Measurements from ENCODE around the gene PYM1. TPM values are rescaled to one million over a fixed set of nuclear protein-coding genes. Genes with fewer than 3 reads are reported as not detected.
A peak's percentile ranks its signal among the peaks of the same experiment; 100 is the strongest.

Gene PYM1
- total RNA-seq (10 to 100 TPM; 17.8 to 31.5 TPM), polyA plus RNA-seq (ENCODE audit: insufficient read length in 2 of 2) (10 to 100 TPM; 33.2 to 36.7 TPM)
- long read RNA-seq, donor 1, transcript PYM1-202 (3 exons, 1,073 nt) = major isoform, 7 of 12 reads
- long read RNA-seq, donor 1, partial matches to known transcripts = 0 of 12 reads
- long read RNA-seq, donor 1, other reads (novel, unspliced or antisense) = 0 of 12 reads
- long read RNA-seq, donor 2, transcript PYM1-202 (3 exons, 1,073 nt) = major isoform, 7 of 9 reads
- long read RNA-seq, donor 2, partial matches to known transcripts = 0 of 9 reads
- long read RNA-seq, donor 2, other reads (novel, unspliced or antisense) = 0 of 9 reads
- long read RNA-seq, donor 3, partial matches to known transcripts = 0 of 5 reads
- long read RNA-seq, donor 3, other reads (novel, unspliced or antisense) = 0 of 5 reads
- long read RNA-seq, donor 4, transcript PYM1-202 (3 exons, 1,073 nt) = major isoform, 13 of 54 reads
- long read RNA-seq, donor 4, transcript PYM1-203 (3 exons, 1,226 nt) = minor isoform, 5 of 54 reads
- long read RNA-seq, donor 4, partial matches to known transcripts = 14 of 54 reads
- long read RNA-seq, donor 4, other reads (novel, unspliced or antisense) = 19 of 54 reads

DNA sequence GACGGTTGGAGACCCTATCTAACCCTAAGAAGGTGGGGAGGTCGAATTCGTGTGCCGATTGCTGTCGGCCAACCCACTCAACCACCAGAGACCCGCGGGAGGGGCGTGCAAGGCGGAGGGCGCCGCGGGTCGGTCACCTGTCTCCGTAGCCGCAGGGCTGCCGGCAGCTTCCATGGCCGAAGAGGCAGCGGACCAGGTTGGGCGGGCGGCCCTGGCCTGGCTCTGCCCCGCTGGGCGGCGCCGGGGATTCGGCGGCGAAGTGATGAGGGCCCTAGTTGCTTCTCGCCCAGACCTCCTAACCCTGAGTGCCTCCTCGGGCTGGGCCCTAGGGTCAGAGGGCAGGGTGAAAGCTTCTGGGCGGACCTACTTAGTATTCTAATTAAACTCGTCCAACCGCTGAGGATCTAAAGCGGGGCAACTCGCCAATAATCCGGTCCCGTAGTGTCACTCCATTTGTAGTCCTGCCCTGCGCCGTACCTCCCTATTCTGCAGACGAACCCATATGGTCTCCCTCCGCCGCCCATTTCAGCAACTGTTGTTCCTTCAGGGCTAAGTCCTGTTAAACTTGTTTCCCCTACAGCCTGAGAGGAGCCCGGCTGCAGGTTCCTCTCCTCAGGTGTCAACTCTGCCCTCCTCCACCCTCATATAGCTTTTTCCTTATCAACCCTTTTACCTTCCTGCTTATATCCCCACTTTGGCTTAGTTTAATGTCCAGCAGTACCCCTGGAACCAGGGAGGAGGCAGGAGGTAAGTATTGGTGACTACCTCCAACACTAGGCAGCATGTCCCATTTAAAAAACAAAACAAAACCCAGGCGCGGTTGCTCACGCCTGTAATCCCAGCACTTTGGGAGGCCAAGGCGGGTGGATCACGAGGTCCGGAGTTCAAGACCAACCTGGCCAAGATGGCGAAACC lies at the start of gene PYM1:
PYM1 (minus strand) TSS at position 307 of the 915 bp plus-strand sequence; CDS start at position 174, 133 bp downstream.
- Histone ChIP-seq H3K9me3 (ENCODE audit: control insufficient read depth, insufficient read depth, low read length) (no peaks in the 10 kb centered on the region), H3K4me3 (ENCODE audit: low read depth, low read length) (peak within 1 kb of the TSS; percentile 91), H3K36me3 (ENCODE audit: control insufficient read depth, insufficient read depth, low read length) (no peaks in the 10 kb centered on the region), H3K27me3 (ENCODE audit: control insufficient read depth, insufficient read depth, low read length) (peaks cover 2% of the 10 kb centered on the region), H3K27ac (ENCODE audit: low read depth, low read length) (peak within 1 kb of the TSS; percentile 95), H3K4me1 (ENCODE audit: control insufficient read depth, insufficient read depth, low read length) (peaks cover 28% of the 10 kb centered on the region)
- peak in 2 of 6 donors; percentile 47 to 71 for DNase-seq (ENCODE audit: low read depth in 4 of 6, low spot score in 6 of 6)
- 7% methylated on average over 48 of the region's 49 CpGs for whole genome bisulfite sequencing (ENCODE audit: insufficient coverage)

DNA sequence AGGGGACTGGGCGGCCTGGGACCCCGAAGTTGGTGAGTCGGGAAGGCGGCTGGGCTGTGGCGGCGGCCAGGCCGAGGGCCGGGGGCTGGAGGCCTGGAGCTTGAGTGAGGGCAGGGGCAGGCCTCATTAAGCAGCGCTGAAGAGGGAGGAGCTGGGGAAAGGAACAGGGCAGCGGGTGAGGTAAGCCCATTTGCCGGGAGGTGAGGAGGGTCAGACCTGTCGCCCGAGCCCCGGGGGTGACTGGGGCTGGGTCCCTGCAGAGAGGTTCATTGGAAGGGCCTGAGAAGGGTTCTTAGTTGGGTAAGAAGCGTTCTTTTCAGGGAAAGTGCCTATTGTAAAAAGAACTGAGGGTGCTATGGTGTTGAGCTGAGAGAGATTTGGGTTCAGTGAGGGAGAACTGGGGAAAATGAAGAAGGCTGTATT lies 46.6 kb upstream of the PYM1 start:
- Histone ChIP-seq H3K27ac (ENCODE audit: low read depth, low read length) (peak overlapping the region; percentile 90), H3K4me1 (ENCODE audit: control insufficient read depth, insufficient read depth, low read length) (peaks cover 3% of the 10 kb centered on the region), H3K36me3 (ENCODE audit: control insufficient read depth, insufficient read depth, low read length) (peaks cover 8% of the 10 kb centered on the region), H3K9me3 (ENCODE audit: control insufficient read depth, insufficient read depth, low read length) (no peaks in the 10 kb centered on the region), H3K27me3 (ENCODE audit: control insufficient read depth, insufficient read depth, low read length) (no peaks in the 10 kb centered on the region), H3K4me3 (ENCODE audit: low read depth, low read length) (peak overlapping the region; percentile 88)
- 0% methylated on average over 15 of the region's 15 CpGs for WGBS (ENCODE audit: insufficient coverage)
- no peak for DNase-seq (ENCODE audit: low read depth in 4 of 6, low spot score in 6 of 6)

DNA sequence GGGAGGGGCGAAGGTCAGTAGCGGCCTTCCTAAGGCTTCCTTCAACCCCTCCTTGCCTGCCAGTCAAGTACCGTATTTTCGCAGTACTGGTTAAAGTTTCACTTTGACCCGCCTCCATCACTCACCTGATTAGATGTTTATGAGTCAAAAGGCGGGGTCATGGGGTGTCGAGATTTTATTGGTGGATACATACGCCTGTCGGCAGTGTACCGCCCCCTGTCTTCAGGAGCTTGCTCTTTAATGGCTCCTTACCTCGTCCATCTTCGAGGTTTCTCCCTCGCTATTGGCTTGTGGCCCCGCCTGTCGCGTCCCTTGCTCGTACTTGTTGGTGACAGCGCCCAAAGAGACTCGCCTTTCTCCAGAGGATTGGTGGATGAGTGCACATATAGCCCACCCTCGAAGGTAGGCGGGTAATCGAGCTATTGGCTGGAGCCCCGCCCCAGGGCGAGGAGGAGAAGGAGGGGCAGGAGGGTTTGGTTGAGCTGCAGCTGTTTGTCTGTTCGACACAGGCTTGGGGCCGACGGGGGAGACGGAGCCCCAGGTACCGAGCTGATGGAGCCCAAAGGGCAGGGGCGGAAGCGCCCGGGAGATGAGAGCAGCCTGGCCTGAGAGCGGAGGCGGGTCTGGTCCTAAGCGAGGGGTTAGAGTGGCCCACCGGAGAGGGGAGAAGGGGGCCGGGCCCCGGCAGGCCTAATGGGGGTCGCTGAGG lies 46.1 kb upstream of the PYM1 start, which contains the start of gene RAB5B:
RAB5B (plus strand) TSS at position 480 of the 709 bp plus-strand sequence. CDS start 12,883 bp downstream, outside the sequence.
- peak; percentile 99 to 100 (median 100) for DNase-seq (ENCODE audit: low read depth in 4 of 6, low spot score in 6 of 6)
- H3K36me3 ChIP-seq (ENCODE audit: control insufficient read depth, insufficient read depth, low read length) = peaks cover 8% of the 10 kb centered on the region
- WGBS (ENCODE audit: insufficient coverage) = 0% methylated on average over 34 of the region's 39 CpGs
- peak within 1 kb of the TSS; percentile 88 for H3K4me3 ChIP-seq (ENCODE audit: low read depth, low read length)
- no peaks in the 10 kb centered on the region for H3K27me3 ChIP-seq (ENCODE audit: control insufficient read depth, insufficient read depth, low read length)
- H3K27ac ChIP-seq (ENCODE audit: low read depth, low read length) = peak within 1 kb of the TSS; percentile 94
- H3K4me1 ChIP-seq (ENCODE audit: control insufficient read depth, insufficient read depth, low read length) = peaks cover 3% of the 10 kb centered on the region
- H3K9me3 ChIP-seq (ENCODE audit: control insufficient read depth, insufficient read depth, low read length) = no peaks in the 10 kb centered on the region

DNA sequence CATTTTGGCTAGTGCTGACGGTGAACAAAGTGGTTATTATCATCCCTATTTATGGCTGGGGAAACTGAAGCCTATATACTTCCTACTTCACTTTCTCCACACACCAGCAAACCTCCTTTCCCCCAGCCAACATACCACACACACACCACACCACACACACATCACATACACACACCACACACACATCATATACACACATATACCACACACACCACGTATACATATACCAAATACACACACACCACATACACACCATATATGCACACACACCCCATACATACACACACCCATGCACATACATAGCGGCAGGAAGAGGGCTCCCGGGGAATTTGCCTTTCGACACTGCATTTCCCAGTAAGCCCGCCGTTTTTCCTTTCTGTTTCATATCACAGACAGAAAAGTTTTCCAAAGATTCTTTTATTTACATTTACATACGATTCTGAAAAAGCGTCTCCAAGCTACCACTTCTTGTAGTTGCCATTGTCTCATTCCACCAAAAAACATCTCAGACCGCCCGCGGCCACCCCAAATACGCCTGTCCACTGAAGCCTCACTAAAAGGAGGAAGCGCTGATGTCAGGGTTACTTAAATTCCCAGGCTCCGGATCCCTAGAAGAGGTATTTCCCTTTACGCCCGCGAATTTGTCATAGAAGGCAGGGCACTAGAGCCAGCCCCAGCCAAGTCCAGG lies 45.4 kb upstream of the PYM1 start:
- peak overlapping the region; percentile 94 for H3K27ac ChIP-seq (ENCODE audit: low read depth, low read length)
- peak in 2 of 6 donors; percentile 19 to 70 for DNase-seq (ENCODE audit: low read depth in 4 of 6, low spot score in 6 of 6)
- H3K4me1 ChIP-seq (ENCODE audit: control insufficient read depth, insufficient read depth, low read length) = peaks cover 3% of the 10 kb centered on the region
- peaks cover 4% of the 10 kb centered on the region for H3K36me3 ChIP-seq (ENCODE audit: control insufficient read depth, insufficient read depth, low read length)
- H3K9me3 ChIP-seq (ENCODE audit: control insufficient read depth, insufficient read depth, low read length) = no peaks in the 10 kb centered on the region
- H3K27me3 ChIP-seq (ENCODE audit: control insufficient read depth, insufficient read depth, low read length) = no peaks in the 10 kb centered on the region
- 1% methylated on average over 18 of the region's 18 CpGs for WGBS (ENCODE audit: insufficient coverage)
- H3K4me3 ChIP-seq (ENCODE audit: low read depth, low read length) = peak overlapping the region; percentile 75

DNA sequence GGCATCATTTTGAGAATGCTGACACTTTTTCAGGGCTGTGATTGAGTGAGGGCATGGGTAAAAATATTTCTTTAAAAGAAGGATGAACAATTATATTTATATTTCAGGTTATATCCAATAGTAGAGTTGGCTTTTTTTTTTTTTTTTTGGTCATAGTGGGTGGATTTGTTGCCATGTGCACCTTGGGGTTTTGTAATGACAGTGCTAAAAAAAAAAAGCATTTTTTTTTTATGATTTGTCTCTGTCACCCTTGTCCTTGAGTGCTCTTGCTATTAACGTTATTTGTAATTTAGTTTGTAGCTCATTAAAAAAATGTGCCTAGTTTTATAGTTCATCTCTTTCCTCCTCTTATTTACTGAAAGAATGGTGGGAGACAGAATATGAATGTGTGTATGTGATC lies 44.8 kb upstream of the PYM1 start:
- Histone ChIP-seq H3K27ac (ENCODE audit: low read depth, low read length) (peak overlapping the region; percentile 94), H3K36me3 (ENCODE audit: control insufficient read depth, insufficient read depth, low read length) (peaks cover 2% of the 10 kb centered on the region), H3K4me1 (ENCODE audit: control insufficient read depth, insufficient read depth, low read length) (peaks cover 3% of the 10 kb centered on the region), H3K9me3 (ENCODE audit: control insufficient read depth, insufficient read depth, low read length) (no peaks in the 10 kb centered on the region), H3K27me3 (ENCODE audit: control insufficient read depth, insufficient read depth, low read length) (no peaks in the 10 kb centered on the region), H3K4me3 (ENCODE audit: low read depth, low read length) (peak overlapping the region; percentile 75)
- WGBS (ENCODE audit: insufficient coverage) = no CpG with 5 or more reads among the region's 1 CpG
- no peak for DNase-seq (ENCODE audit: low read depth in 4 of 6, low spot score in 6 of 6)

DNA sequence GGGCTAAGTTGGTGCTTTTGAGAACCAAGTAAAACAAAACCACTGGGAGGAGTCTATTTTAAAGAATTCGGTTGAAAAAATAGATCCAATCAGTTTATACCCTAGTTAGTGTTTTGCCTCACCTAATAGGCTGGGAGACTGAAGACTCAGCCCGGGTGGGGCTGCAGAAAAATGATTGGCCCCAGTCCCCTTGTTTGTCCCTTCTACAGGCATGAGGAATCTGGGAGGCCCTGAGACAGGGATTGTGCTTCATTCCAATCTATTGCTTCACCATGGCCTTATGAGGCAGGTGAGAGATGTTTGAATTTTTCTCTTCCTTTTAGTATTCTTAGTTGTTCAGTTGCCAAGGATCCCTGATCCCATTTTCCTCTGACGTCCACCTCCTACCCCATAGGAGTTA lies 44.3 kb upstream of the PYM1 start:
- Histone ChIP-seq H3K27ac (ENCODE audit: low read depth, low read length) (peak overlapping the region; percentile 34), H3K9me3 (ENCODE audit: control insufficient read depth, insufficient read depth, low read length) (no peaks in the 10 kb centered on the region), H3K4me1 (ENCODE audit: control insufficient read depth, insufficient read depth, low read length) (peaks cover 8% of the 10 kb centered on the region), H3K36me3 (ENCODE audit: control insufficient read depth, insufficient read depth, low read length) (peaks cover 2% of the 10 kb centered on the region), H3K27me3 (ENCODE audit: control insufficient read depth, insufficient read depth, low read length) (no peaks in the 10 kb centered on the region), H3K4me3 (ENCODE audit: low read depth, low read length) (no peak overlapping the region)
- WGBS (ENCODE audit: insufficient coverage) = 25% methylated on average over 1 of the region's 3 CpGs
- DNase-seq (ENCODE audit: low read depth in 4 of 6, low spot score in 6 of 6) = peak in 1 of 6 donors; percentile 18

DNA sequence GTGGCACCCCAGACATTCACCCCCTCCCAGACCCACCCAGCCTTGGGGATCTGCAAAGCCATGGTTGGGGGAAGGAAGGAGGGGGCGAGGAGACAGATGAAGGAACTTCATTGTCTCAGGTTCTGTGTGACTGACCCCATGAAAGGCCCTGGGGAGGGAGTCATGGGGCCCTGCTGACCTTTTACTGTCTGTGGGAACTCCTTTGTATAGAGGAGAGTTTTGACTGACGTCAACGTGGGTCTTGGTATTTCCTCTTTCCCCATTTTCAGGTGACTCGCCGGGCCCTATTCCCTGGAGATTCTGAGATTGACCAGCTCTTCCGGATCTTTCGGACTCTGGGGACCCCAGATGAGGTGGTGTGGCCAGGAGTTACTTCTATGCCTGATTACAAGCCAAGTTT lies 43.1 kb upstream of the PYM1 start:
- no peak overlapping the region for H3K27ac ChIP-seq (ENCODE audit: low read depth, low read length)
- 100% methylated on average over 3 of the region's 7 CpGs for WGBS (ENCODE audit: insufficient coverage)

DNA sequence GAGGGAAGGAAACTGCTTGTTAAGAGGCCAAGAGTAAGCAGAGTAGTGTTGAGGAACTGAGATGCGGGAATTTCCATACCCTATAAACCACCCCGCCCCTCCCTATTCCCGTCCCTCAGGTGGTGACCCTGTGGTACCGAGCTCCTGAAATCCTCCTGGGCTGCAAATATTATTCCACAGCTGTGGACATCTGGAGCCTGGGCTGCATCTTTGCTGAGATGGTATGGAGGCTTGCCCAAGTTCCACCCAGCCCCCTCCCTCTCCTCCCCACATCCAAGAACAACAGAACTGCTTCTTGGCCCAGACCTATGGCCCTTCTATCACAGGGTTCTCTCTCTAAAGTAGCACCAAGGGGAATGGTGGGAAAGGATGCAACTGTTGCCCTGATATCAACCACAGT lies 41.7 kb upstream of the PYM1 start:
- Histone ChIP-seq H3K4me1 (ENCODE audit: control insufficient read depth, insufficient read depth, low read length) (peaks cover 17% of the 10 kb centered on the region), H3K27ac (ENCODE audit: low read depth, low read length) (no peak overlapping the region), H3K9me3 (ENCODE audit: control insufficient read depth, insufficient read depth, low read length) (no peaks in the 10 kb centered on the region), H3K27me3 (ENCODE audit: control insufficient read depth, insufficient read depth, low read length) (no peaks in the 10 kb centered on the region), H3K36me3 (ENCODE audit: control insufficient read depth, insufficient read depth, low read length) (peaks cover 2% of the 10 kb centered on the region), H3K4me3 (ENCODE audit: low read depth, low read length) (no peak overlapping the region)
- DNase-seq (ENCODE audit: low read depth in 4 of 6, low spot score in 6 of 6) = no peak
- WGBS (ENCODE audit: insufficient coverage) = no CpG with 5 or more reads among the region's 4 CpGs

More for the DNA sequence above, 43.1 kb upstream of the PYM1 start:
- Histone ChIP-seq H3K36me3 (ENCODE audit: control insufficient read depth, insufficient read depth, low read length) (peaks cover 2% of the 10 kb centered on the region), H3K4me3 (ENCODE audit: low read depth, low read length) (no peak overlapping the region), H3K4me1 (ENCODE audit: control insufficient read depth, insufficient read depth, low read length) (peaks cover 20% of the 10 kb centered on the region), H3K9me3 (ENCODE audit: control insufficient read depth, insufficient read depth, low read length) (no peaks in the 10 kb centered on the region), H3K27me3 (ENCODE audit: control insufficient read depth, insufficient read depth, low read length) (no peaks in the 10 kb centered on the region)
- no peak for DNase-seq (ENCODE audit: low read depth in 4 of 6, low spot score in 6 of 6)
